ENCODE data around the gene EFNB2.

DNA sequence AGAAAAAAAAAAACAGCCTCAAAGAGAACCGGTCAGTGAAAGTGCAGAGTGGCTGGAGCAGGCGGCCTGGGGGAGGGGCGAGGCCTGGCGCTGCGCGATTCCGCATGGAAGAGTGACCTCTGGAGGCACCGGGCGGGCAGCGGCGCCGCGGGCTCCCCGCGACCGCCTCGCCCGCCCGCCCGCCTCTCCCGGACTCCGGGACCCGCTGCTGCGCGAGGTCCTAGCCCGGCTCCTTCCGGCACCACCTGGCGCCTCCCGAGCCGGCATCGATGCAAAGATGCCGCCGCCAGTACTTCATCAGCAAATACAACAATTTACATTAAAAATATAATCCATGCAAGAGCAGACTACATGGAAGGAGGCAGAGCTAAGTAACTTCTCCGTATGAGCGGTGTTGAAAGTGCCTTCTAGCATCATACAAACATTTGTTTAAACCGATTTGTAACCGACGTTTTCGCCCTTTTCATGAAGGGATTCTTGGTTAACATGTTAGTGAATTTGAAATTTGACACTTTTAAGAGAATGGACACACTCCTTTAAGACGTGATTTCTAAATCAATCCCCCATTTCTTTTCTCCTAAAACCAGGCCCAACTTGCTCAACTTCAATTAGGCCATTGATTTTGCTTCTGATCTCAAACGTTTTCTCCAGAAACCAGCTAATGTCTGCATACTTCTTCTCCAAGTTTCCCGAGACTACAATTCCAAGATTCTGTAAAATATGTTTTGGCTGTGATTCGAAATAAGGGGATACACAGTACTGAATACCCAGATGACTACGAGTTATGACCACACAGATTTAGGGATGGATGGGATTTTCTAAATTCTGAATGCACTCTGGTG is 2.1 kb downstream of the EFNB2 start:
- TF ChIP-seq, protein P1, sequence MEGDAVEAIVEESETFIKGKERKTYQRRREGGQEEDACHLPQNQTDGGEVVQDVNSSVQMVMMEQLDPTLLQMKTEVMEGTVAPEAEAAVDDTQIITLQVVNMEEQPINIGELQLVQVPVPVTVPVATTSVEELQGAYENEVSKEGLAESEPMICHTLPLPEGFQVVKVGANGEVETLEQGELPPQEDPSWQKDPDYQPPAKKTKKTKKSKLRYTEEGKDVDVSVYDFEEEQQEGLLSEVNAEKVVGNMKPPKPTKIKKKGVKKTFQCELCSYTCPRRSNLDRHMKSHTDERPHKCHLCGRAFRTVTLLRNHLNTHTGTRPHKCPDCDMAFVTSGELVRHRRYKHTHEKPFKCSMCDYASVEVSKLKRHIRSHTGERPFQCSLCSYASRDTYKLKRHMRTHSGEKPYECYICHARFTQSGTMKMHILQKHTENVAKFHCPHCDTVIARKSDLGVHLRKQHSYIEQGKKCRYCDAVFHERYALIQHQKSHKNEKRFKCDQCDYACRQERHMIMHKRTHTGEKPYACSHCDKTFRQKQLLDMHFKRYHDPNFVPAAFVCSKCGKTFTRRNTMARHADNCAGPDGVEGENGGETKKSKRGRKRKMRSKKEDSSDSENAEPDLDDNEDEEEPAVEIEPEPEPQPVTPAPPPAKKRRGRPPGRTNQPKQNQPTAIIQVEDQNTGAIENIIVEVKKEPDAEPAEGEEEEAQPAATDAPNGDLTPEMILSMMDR (IDR thresholded peaks at IDR 0.05; ENCODE audit: low read depth, low read length), result no peak
- no peak for TF ChIP-seq POLR2A (IDR thresholded peaks at IDR 0.05; ENCODE audit: extremely low read depth, insufficient read length)

Data from NB4 (cell line).